H54 (cell line): ENCODE data around the gene C12orf56.

Experiments used
- DNase-seq: peaks from one replicate; pipeline ENCODE4 v3.0.0; 2011; ENCODE audit warnings: low spot score, mixed read lengths; ENCODE audit not compliant: insufficient read length
- FAIRE-seq: peaks from 3 replicates; lab custom pipeline; 2011; peaks lifted over from hg19 to GRCh38; lab: Jason Lieb, UNC
- POLR2A ChIP-seq: IDR thresholded peaks from 2 replicates; pipeline ENCODE4 v1.6.1; 2011; ENCODE audit warnings: low read depth, mild to moderate bottlenecking, low read length

Gene C12orf56

GRCh38 chr12:64258576-64258975 lies 132.0 kb downstream of the C12orf56 start:
- TF ChIP-seq POLR2A = no peak
- FAIRE-seq (no peak), DNase-seq (no peak)

- no peak for DNase-seq
- FAIRE-seq = peak; percentile 69
- TF ChIP-seq POLR2A = no peak
These were observed 134.3 kb downstream of the C12orf56 start for GRCh38 chr12:64256166-64256800.

- no peak for FAIRE-seq
- DNase-seq = no peak
- TF ChIP-seq POLR2A = no peak
These were observed 135.3 kb downstream of the C12orf56 start for GRCh38 chr12:64255249-64255648.

- no peak for FAIRE-seq
These were observed 137.2 kb downstream of the C12orf56 start for GRCh38 chr12:64253356-64253755.

GRCh38 chr12:64252681-64253080 lies 137.9 kb downstream of the C12orf56 start:
- FAIRE-seq = no peak
- no peak for TF ChIP-seq POLR2A
- DNase-seq = no peak

More at GRCh38 chr12:64253356-64253755, 137.2 kb downstream of the C12orf56 start:
- DNase-seq = no peak
- no peak for TF ChIP-seq POLR2A

- no peak for DNase-seq
- TF ChIP-seq POLR2A = no peak
- FAIRE-seq = no peak
These were observed 146.7 kb downstream of the C12orf56 start for GRCh38 chr12:64243809-64244208.

GRCh38 chr12:64240781-64241180 lies 149.8 kb downstream of the C12orf56 start:
- DNase-seq (no peak), FAIRE-seq (no peak)
- no peak for TF ChIP-seq POLR2A

- TF ChIP-seq POLR2A = no peak
These were observed 153.2 kb downstream of the C12orf56 start for GRCh38 chr12:64237382-64237781.

GRCh38 chr12:64236549-64236948 lies 154.0 kb downstream of the C12orf56 start:
- FAIRE-seq (no peak), DNase-seq (no peak)
- no peak for TF ChIP-seq POLR2A

More at GRCh38 chr12:64237382-64237781, 153.2 kb downstream of the C12orf56 start:
- FAIRE-seq (no peak), DNase-seq (no peak)

GRCh38 chr12:64232196-64232595 lies 158.4 kb downstream of the C12orf56 start:
- TF ChIP-seq POLR2A = no peak
- FAIRE-seq (no peak), DNase-seq (no peak)

- DNase-seq = no peak
- no peak for FAIRE-seq
- TF ChIP-seq POLR2A = no peak
These were observed 160.8 kb downstream of the C12orf56 start for GRCh38 chr12:64229796-64230195.

- FAIRE-seq (no peak), DNase-seq (no peak)
- no peak for TF ChIP-seq POLR2A
These were observed 161.3 kb downstream of the C12orf56 start for GRCh38 chr12:64229240-64229639.

GRCh38 chr12:64225626-64226025 lies 164.9 kb downstream of the C12orf56 start:
- TF ChIP-seq POLR2A = no peak
- FAIRE-seq = no peak
- no peak for DNase-seq

GRCh38 chr12:64222009-64222765 lies 168.4 kb downstream of the C12orf56 start, which contains the start of gene KICS2:
KICS2 (minus strand) TSS chr12:64222296; CDS start chr12:64222237, 59 bp downstream.
- FAIRE-seq (peak; percentile 82), DNase-seq (peak; percentile 87)
- peak; percentile 78 for TF ChIP-seq POLR2A
